Embryonic facial prominence (tissue), 1 donor: ENCODE data around the gene FDPS.

Experiments used
- DNase-seq: peaks from one replicate; pipeline ENCODE4 v3.0.0-alpha.2; 2016; ENCODE audit errors: extremely low spot score

The FDPS gene

DNA sequence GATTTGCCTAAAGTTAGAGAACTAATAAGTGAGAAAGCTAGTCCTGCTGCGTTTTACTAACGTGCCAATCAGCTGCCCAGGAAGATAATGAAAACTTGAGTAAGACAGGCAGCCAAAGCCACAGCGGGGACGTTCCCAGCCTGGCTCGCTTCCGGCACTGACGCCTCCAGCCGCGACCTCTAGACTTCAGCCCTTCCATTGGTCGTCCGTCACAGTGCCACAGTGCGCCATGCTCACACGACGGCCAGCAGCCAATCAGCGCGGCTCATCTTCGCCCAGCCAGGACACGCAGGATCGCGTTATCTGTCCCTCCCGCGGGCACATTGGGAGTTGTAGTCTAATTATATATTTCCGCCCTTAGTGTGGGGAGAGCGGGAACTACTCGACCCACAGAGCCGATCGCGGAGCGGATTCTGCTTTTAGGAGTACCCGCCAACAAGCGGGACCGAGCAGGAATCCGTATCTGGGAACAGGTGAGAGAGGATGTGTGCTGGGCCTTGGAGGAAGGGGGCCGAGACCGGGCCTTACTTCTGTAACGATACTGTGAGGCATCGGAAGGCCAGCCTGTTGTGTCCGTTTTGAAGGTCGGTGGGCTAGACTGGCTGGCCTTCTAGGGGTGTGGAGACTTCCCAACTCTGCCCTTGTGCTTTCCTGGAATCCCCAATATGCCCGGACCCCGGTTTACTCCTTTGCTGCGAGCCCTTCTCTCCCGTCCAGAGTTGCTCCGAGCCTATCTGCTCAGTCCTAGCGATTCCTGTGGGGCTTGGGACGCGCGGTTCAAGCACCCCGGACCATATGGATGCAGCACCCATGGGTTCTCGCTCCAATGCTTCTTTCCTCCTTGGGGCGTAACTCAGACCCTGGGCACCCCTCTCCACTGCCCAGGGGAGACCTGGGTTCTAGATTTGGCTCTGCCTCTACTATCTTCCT is at the start of gene FDPS:
FDPS (plus strand) TSS at position 374 of the 930 bp plus-strand sequence. CDS start 924 bp downstream, outside the sequence.
- DNase-seq = peak; percentile 97

DNA sequence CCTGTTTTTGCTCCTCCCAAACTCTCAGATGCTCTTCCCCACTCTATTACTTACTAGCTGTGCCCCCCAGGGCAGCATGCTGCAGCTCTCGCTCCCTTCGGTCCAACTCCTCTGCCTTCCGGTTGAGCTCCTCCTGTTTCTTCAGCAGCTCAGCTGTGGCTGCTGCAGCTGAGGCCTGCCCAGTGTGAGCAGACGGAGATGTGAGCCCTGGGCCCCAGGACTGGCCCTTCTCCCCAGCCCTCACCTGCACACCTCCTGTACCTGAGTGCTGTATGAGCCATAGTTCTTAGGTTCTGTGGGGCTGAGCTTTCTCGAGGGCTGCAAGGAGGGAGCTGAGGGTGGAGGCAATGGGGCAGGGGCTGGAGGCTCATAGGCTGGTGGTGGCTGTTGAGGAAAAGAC is 48.4 kb upstream of the FDPS start:
- DNase-seq = no peak

DNA sequence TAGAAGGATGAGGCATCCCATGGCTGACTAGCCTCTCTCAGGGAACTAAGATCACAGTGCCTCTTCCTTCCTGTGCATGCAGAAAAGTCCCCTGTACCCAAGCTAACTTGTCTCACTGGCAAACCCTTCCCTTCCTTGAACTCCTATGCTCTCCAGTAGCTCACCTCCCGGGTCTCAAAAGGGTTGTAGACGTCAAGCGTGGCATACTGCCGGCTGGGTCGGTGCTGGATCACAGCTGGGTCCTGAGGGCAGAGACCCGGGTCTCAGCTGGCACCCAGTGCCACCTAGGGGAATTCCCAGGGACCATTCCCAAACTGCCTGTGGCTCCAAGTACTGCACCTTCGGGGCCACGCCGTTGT is 47.2 kb upstream of the FDPS start:
- no peak for DNase-seq

DNA sequence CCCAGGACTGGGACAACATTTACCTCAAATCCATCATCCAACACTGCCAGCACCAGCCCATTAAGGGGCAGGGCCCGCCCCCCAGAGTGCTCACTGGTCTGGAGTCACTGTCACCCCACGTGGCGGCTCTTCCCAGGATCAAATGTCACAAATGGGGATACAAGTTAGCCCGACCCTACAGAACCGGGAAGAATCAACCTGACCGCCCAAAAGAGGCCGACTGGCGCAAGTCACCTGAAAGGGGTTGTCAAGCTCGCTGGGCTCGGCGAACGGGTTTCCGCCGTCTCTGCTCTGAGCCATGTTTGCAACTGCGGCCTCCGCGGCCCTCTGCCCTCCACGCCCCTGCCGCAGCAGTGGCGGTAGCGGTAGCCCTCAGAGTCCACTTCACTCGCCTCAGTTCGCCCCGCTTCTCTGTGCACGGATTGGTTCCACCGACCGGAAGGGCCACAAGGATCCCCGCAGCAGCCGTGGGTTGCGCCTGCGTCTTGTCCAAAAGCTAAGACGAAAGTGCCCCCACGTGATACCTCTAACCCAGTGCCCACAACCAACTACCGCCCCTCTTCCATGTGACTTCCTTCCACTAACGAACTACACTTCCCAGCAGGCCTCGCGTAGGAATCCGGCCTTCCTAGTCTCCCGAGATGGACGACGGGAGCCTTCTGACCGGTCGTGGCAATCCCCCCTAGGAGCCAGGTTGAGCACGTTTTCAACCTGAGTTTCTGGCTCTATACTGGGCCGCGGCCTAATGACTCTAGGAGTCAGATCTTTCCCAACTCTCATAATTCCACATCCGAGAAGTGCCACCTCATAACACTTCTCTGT is 46.6 kb upstream of the FDPS start, which contains the start of gene SCAMP3:
SCAMP3 (minus strand) TSS at position 509 of the 822 bp plus-strand sequence; CDS start at position 300, 209 bp downstream.
- peak; percentile 93 for DNase-seq

DNA sequence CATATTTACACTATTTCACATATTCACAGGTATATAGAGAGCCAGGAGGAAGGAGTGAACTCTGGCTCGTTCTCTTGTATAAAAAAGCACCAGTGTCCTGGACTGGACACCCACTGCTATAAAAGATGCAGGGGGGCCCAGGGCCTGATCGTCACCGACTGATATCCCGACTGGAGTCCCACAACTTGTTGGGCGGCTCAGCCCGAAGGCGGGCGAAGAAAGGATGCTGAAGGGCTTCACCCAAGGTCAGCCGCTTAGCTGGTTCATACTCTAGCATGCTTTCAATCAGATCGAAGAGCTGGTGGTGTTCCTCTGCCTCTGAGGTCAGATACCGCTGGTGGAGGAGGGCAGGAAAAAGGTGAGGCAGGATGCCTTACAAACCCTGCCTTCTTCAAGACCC is 45.6 kb upstream of the FDPS start:
- DNase-seq = no peak

DNA sequence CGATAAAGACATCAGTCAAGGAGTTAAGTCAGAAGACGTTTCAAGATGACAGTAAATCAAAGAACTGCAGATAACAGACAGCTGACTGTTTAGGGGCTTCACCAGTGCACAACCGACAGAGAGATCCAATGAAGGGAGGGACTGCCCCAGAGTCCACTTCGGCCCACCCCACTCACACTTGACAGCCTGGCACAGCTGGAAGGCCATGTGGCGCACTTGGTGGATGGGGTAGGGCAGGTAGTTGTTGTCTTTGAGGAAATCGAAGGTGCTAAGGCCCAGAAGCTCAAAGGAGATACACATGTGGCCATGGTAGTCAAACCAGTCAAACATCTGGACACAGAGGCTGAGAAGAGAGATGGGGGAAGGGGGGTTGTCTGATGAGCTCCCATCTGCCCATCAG is 42.1 kb upstream of the FDPS start:
- no peak for DNase-seq

DNA sequence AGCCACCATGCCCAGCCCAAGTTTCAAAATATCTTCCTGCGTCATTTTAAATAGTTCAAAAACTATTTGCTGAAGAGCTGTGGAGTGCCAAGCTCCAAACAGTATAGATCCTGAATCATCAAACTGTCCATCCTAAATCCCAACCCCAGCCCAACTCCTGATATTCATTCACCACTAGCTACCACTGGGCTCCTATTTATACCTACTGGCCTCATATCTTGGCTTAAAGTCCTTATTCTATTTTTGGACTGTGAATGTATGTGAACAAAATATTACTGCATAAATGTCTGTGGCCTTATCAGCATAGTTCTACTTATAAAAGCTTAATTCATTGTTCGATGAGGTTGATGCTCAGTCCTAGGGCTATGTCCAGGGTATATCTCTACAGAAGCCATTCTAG is 41.3 kb upstream of the FDPS start:
- no peak for DNase-seq

DNA sequence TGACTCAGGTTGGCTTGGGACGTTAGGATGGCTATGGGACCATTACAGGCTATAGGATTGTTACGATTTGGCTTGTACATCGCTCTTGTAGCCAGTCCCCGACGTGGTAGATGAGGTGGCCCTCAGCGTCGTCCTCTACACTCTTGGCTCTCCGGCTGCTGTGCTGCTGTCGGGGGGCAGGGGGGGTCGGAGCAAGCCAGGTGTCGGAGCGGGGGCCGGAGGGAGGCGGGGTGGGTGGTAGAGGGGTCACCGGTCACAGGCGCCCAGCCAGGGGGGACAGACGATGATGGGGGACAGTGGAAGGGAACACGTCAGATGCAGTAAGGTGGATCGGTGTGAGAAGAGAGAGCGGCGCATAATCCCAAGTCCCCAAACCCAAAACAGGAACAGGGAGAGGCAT is 40.0 kb upstream of the FDPS start:
- DNase-seq = no peak

DNA sequence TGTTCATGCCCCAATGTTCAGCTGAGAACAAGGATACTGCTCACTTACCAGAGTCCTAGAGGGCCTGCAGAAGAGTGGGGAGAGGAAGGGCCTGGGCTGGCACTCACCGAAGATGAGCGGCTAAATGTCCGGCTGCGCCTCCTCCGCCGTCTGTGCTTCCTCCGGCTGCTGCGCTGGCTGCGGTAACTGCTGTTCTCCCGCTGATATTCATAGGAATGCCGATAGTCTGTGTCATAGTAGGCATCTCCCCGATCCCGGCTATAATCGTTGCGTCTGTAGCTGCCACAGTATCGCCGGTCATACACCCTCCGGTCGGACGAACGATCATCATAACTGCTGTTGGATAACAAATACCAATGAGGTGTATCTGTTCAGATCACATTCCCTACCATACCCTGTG is 39.3 kb upstream of the FDPS start:
- DNase-seq = no peak

DNA sequence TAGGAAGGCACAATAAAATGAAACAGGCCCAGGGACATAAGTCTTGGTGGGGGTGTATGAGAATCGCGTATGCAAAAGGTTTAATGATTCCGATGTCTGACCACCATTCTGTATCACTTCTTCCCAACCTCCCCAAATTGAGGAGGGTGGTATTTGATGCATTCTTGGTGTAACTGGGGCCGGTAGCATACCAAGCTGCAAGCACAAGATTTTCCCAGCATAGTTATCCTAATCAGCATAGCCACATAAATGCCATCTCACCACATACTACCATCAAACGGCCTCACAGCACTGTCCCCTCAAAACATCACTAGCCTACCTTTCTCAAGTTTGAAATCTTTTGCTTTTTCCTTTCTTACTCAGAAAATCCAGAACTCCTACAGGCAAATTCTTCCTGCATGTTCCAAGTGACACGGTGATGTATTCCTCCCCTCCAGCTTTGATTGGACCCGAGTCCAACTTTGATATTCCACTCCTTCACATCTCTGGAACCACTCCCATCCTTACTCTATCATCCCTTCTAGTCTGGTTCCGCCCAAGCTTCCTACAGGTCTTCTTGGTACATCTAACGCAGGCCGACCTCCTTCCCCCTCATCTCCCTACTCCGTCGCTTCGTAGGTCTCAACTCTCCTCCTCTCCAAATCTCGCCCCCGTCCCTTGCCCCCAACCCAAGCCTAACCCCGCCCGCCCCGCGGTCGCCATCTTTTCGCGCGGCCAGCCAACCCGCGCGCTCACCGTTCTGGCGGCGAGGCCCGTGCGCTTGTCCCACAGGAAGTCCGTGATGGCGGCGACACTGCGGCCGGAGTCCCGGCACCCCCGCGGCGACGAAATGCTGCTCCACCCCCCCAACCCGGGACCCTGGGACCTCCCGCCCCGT is 36.0 kb upstream of the FDPS start:
- no peak for DNase-seq

DNA sequence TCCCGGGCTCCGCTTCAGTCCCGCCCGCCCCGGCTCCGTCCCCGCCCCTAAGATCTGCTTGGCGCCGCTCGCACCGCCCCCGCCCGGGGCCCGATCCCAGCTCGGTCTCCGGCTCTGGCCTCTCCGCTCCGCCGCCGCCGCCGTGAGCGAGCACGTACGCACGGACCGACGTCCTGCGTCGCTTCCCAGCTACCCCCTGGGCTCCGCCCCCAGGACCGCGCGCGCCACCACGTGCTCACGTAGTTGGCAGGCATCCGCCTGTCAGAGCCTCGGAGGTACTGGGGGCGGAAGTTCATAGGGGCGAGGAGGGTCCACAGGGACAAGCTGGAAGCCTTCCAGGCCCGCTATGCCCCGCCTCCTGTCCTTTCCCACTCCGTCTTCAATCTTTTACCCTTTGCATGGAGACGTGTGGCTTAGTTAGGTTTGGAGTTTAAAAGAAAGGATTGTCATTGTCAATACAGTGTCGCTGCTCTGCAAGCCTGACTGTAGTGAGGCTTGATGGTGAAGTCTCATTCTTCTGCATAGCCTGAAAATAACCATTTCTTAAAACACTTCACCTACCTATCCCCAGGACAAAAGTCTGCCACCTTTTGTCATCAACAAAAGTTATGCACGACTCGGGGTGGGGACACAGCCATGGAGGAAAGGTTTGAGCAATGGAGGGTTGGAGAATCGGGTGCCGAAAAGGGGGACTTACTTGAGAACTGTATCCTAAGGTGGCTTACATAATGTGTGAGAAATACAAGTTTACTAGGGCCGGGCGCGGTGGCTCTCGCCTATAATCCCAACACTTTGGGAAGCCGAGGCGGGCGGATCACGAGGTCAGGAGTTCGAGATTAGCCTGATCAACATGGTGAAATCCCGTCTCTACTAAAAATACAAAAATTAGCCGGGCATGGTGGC is 35.1 kb upstream of the FDPS start, which contains the start of gene CLK2:
CLK2 (minus strand) TSS at position 162 of the 903 bp plus-strand sequence. CDS start 2,527 bp downstream, outside the sequence.
- peak; percentile 93 for DNase-seq

DNA sequence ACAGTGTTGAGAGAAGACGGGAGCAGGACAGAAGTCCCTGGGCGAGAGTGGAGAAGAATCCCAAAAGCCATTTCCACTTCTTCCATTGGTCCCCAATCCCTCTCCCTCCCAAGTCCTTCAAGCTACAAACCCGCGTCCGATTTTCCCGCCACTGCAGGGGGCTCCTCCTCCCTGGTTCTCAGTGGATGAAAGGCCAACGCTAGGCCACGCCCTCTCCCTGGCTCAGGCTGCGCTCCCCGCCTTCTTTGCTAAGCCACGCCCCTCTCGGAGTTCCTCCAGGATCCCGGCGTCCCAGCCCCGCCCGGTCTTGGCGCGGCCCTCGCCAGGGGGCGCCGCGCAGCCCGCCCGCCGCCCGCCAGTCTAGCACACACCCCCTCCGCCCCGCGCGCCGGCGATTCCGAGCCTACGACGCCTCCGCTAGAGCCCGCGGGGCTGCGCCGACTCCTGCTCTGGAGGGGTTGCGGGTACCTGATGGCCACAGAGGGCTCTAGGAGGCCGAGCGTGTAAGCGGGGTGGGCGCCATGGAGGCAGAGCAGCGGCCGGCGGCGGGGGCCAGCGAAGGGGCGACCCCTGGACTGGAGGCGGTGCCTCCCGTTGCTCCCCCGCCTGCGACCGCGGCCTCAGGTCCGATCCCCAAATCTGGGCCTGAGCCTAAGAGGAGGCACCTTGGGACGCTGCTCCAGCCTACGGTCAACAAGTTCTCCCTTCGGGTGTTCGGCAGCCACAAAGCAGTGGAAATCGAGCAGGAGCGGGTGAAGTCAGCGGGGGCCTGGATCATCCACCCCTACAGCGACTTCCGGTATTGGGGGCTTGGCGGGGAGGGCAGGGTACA is 31.4 kb upstream of the FDPS start, which contains the start of gene HCN3:
HCN3 (plus strand) TSS at position 394 of the 832 bp plus-strand sequence; CDS start at position 522, 128 bp downstream.
- peak; percentile 89 for DNase-seq

DNA sequence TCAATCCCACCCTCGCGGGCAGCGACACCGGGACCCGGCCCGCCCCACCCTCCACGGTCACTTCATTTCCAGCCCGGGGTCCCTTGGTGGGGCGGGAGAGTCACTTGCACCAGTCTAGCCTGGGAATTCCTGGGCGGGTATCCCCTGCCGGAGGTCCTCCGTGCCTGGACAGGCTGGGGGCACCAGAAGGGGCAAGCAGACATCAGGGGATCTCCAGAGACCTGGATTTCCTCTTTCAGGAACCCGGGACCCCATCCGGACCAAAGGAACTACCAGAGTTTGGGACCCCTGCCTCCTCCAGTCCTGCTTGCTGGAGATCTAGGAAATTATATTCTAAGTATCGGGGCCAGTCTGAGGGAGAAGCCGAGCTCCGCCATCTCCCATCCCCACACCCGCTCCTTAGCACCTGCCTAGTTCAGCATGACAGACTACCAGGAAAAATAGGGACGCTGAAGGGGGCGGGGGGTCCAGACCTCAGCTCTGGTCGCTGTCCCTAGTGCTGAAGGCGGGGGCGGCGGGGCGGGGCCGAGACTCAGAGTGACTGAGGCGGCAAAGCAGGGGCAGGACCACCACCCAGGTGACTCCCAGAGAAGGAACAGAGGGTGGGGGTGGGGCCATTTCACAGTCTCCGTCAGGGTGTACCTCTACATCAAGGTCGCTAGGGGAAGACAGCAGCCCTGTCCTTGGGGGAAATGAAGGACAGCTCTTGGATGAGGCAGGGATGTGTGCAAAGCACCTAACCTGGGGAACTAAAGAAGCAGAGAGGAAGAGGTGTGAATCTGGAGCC is 30.6 kb upstream of the FDPS start:
- DNase-seq = no peak

DNA sequence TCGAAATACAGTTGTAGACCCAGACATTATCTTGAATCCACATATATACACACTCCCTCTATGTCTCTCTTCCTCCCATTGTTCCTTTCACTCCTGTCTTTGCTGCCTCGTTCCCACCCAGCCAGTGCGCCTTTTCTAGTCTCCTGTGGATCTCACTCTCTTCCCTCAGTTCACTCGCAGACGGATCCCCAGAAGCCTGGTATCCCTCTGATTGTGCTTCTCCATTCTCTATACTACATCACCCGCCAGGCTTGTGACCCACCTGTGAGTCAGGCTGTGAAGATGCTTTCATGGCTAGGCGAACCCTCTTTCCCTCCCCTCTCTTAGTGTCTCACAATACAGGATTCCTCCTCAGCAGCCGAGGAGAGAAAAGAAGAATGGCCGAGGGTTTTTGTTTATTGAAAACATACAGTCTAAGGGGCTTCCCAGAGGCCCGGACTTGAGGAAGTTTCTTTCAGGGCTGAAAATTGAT is 29.9 kb upstream of the FDPS start:
- DNase-seq = no peak

DNA sequence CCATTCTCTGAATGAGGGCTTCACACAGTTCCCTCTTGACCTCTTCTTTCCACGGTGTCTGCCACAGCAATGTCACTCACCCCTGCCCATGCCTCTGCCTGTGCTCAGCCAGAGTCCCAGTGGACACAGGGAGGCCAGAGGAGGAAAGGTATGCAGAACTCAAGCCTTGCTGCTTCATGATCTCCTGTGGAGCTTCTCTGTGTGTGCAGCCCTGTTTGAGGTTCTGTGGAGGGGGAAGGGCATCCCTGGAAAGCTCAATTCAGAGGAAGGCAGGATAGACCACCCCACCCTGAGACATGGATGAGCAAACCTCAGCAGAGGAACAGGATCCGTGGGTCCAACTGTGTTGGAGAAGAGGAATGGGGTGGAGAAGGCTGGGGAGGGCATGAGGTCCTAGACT is 29.4 kb upstream of the FDPS start:
- DNase-seq = no peak

DNA sequence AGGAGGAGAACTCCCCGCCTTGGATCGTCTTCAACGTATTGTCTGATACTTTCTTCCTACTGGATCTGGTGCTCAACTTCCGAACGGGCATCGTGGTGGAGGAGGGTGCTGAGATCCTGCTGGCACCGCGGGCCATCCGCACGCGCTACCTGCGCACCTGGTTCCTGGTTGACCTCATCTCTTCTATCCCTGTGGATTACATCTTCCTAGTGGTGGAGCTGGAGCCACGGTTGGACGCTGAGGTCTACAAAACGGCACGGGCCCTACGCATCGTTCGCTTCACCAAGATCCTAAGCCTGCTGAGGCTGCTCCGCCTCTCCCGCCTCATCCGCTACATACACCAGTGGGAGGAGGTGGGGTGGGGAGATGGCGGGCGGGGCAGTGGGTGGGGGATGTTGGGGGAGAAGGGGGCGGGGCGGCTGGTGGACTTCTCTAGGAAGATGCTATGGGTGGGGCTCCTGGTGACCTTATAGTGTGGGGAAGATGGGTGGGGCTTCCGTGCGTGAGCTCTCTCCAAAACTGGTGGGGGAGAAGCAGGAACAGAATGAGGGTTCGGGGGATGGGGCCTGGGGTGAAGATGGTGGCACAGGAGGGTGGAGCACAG is 26.1 kb upstream of the FDPS start:
- no peak for DNase-seq

DNA sequence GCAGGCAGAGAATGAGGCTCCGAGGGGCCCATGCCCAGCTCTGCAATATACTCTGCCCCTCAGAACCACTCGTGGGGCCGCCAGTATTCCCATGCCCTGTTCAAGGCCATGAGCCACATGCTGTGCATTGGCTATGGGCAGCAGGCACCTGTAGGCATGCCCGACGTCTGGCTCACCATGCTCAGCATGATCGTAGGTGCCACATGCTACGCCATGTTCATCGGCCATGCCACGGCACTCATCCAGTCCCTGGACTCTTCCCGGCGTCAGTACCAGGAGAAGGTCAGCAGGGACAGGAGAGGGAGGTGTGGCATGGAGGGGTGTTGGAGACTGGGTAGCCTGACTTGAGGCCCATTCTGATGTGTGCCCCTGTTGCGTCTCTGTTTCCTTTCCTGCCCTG is 24.2 kb upstream of the FDPS start:
- DNase-seq = no peak

DNA sequence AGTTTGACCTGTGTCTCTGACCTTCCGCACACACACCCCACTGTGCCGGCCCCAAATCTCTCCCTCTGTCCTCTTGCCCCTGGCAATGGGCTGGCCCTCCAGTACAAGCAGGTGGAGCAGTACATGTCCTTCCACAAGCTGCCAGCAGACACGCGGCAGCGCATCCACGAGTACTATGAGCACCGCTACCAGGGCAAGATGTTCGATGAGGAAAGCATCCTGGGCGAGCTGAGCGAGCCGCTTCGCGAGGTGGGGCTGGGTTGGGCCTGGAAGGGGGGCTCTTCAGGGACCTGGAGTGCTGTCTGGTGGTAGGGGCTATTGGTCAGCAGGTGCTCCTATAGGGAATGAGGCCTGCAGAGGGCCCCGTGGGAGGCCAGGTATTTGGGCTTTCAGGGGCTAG is 23.6 kb upstream of the FDPS start:
- no peak for DNase-seq
